SK-N-DZ (cell line): Measurements from ENCODE around the gene HDAC4.
"Not testable (repeated sequence)": the region's sequence is repeated elsewhere in the genome, so short reads cannot be mapped to it uniquely, and the experiment has no call there.

Experiments
- DNase-seq: peaks from one replicate; pipeline ENCODE4 v3.0.0-alpha.2; 2015; ENCODE audit warnings: low spot score

The HDAC4 gene

GRCh38 chr2:239283288-239283945, 117.4 kb downstream of the HDAC4 start:
- no peak for DNase-seq

GRCh38 chr2:239282448-239283287, 118.2 kb downstream of the HDAC4 start:
- DNase-seq = no peak

GRCh38 chr2:239280296-239281017, 120.4 kb downstream of the HDAC4 start:
- DNase-seq = not testable (repeated sequence)

GRCh38 chr2:239279508-239280295, 121.1 kb downstream of the HDAC4 start:
- no peak for DNase-seq

- DNase-seq = no peak
Measured at GRCh38 chr2:239278941-239279365, 121.9 kb downstream of the HDAC4 start.

- no peak for DNase-seq
Measured at GRCh38 chr2:239278361-239278760, 122.5 kb downstream of the HDAC4 start.

- no peak for DNase-seq
Measured at GRCh38 chr2:239277401-239278085, 123.3 kb downstream of the HDAC4 start.

- DNase-seq = peak; percentile 18
Measured at GRCh38 chr2:239276851-239277250, 124.0 kb downstream of the HDAC4 start.

- peak; percentile 82 for DNase-seq
Measured at GRCh38 chr2:239275847-239276831, 124.7 kb downstream of the HDAC4 start.

GRCh38 chr2:239275044-239275685, 125.7 kb downstream of the HDAC4 start:
- peak; percentile 74 for DNase-seq

GRCh38 chr2:239274391-239275043, 126.3 kb downstream of the HDAC4 start:
- peak; percentile 77 for DNase-seq

GRCh38 chr2:239273280-239274234, 127.3 kb downstream of the HDAC4 start:
- DNase-seq = no peak

- no peak for DNase-seq
Measured at GRCh38 chr2:239272626-239273025, 128.2 kb downstream of the HDAC4 start.

- DNase-seq = no peak
Measured at GRCh38 chr2:239271882-239272281, 128.9 kb downstream of the HDAC4 start.

GRCh38 chr2:239271471-239271870, 129.3 kb downstream of the HDAC4 start:
- DNase-seq = no peak

GRCh38 chr2:239269916-239270315, 130.9 kb downstream of the HDAC4 start:
- no peak for DNase-seq

- DNase-seq = no peak
Measured at GRCh38 chr2:239269173-239269885, 131.5 kb downstream of the HDAC4 start.
